GM18517 (cell line): Measurements from ENCODE around the gene TCERG1.

Experiments
- ATAC-seq: cut with Tn5 transposase; IDR thresholded peaks from one replicate; pipeline ENCODE4 v1.9.1; 2021; ENCODE audit warnings: mild to moderate bottlenecking, moderate library complexity; ENCODE audit not compliant: unreplicated experiment

Gene TCERG1

GRCh38 chr5:146451411-146451810 is 4.3 kb downstream of the TCERG1 start:
- no peak for ATAC-seq

DNA sequence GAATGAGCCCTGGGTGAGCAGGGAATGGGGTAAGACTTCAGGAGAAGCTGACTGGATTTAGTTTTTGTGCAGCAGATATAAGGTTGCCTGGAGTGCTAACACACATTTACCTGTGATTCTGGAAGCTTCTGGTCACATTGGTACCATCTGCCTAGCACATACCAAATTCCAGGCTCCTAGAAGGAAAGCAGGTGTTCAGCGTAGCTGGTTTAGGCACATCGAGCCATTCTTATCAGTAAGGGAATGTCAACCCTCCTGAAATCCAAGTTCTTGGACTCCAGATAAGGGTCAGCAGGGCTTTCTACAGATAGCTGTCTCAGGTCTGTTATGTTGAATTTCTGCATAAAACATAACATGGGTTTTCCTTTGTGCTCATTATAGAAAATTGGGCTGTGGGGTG is 10.3 kb downstream of the TCERG1 start:
- no peak for ATAC-seq

DNA sequence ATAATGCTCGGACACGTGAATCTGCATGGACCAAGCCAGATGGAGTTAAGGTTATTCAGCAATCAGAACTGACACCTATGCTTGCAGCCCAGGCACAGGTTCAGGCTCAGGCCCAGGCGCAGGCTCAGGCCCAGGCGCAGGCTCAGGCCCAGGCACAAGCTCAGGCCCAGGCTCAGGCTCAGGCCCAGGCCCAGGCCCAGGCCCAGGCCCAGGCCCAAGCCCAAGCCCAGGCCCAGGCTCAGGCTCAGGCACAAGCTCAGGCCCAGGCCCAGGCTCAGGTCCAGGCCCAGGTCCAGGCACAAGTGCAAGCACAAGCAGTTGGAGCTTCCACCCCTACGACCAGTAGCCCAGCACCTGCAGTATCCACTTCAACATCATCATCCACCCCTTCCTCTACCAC is 11.8 kb downstream of the TCERG1 start:
- ATAC-seq, result no peak

- no peak for ATAC-seq
These were observed 14.2 kb downstream of the TCERG1 start for GRCh38 chr5:146461319-146461718.

- ATAC-seq, result no peak
These were observed 16.3 kb downstream of the TCERG1 start for GRCh38 chr5:146463446-146463845.

DNA sequence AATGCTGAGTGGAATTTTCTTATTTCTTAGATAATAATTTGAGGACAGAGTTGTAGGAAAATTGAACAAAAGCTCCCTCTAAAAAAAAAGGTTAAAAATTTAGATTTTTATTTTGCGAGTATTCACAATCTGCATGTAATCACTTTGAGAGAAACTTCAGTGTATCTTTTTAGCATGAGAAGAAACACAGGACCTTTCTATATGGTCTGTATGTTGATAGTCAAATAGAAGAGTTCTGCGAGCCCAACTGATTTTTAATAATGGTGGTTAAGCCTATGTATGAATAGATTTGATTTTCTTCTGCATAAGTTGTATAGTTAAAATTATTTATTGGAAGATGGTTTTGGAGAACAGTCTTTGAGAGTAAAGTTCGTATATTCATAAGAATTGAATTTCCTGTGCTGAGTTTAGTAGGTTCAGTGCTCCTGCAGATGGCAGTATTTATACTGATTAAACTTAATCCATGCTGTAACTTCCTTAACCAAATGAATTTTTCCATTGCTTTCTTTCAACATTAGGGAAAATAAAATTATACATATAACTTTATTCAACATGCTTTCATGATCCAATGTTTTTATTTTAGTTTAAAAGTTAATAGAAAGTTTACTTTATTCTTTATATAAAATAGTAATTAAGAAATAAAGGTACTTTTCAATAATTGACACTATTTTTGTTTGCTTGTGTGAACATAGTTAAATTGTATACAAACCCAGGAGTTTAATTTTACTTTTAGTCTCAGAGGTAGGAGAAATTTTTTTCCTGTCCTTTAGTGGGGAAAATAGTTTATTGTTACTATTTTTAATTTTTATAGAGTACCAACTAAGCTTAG is 19.6 kb downstream of the TCERG1 start:
- no peak for ATAC-seq

GRCh38 chr5:146467760-146468159 is 20.6 kb downstream of the TCERG1 start:
- ATAC-seq, result no peak

GRCh38 chr5:146474065-146474464 is 26.9 kb downstream of the TCERG1 start:
- no peak for ATAC-seq

DNA sequence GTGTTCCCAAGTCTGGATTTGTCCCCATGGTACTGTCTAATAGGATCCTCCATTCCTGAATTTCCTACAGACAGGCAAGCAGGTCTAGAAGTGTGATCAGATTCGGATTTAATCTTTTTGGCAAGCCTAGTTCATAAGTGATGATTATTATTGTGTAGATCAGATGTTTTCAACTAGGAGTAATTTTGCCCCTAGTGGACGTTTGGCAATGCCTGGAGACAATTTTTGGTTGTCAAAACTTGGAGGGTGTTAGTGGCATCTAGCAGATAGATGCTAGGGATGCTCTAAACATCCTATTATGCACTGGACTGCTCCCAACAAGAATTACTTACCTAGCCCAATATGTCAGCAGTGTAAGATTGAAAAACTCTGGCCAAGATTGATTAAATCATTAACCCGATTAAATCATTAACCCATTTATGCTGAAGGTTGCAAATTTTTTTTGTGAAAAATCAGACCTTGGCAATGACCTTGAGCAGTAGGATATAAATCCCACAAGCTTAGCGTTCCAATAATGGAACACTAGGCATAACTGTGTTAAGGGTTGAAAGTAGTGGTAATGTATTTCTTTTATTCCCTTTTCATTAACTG is 28.2 kb downstream of the TCERG1 start:
- ATAC-seq, result no peak

- no peak for ATAC-seq
These were observed 28.8 kb downstream of the TCERG1 start for GRCh38 chr5:146475906-146476305.

- no peak for ATAC-seq
These were observed 35.6 kb downstream of the TCERG1 start for GRCh38 chr5:146482775-146483174.

DNA sequence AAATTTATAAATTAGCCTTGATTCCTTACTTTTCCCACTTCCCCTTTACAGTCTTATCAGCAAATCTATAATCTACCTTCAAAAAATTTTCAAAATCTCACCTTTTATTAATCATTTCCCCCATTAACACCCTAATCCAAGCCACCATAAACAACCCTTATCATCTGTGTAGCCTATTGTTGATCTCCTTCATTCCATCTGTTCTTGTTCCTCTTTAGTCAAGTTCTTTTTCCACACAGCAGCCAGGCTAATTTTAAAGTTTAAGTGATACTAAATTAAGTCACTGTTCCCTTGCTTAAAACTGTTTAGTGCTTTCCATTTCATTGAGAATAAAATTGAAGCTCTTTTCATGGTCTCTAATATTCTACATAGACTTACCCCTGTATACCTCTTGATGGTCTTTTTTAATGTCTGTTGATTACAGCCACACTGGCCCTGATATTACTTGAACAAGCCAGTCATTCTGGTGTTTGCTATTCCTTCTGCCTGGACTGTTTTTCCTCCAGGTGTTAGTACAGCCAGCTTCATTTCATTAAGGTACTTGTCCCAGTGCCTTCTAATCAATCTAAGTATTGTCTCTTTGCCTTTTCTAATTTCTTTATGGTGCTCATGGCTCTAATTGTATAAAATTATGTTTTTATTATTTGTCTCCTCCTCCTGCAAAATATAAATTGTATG is 37.7 kb downstream of the TCERG1 start:
- ATAC-seq, result no peak

DNA sequence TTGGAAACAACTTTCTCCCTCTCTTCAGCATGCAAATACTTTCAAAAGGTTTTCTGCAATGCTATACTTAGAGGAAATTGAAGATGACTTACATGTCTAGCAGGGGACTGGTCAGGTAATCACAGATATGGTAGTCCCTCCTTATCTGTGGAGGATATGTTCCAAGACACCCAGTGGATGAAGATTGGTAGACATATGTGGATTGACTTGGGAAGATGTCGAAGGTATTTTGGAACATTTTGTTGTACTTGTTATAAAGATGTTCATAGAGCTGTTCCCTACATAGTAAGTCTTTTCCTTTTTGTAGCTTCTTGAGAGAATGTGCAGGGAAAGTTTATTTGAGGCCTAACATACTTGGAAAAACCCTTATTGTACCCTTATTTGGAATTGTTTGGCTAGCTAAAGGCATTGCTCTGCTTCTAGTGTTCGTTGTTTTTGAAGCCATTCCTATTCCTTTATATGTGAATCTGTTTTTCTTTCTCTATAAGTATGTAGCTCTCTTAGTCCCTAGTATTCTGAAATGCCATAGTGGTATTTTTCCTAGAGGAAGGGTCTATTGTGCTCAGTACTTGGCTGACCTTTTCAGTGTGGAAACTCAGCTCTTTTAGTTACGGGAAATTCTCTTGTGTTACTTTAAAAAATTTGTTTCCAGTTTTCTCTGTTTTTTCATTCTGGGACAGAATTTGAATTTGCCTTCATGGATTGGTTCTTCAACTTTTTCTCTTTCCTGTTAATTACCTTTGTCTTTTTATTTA is 43.1 kb downstream of the TCERG1 start:
- no peak for ATAC-seq

DNA sequence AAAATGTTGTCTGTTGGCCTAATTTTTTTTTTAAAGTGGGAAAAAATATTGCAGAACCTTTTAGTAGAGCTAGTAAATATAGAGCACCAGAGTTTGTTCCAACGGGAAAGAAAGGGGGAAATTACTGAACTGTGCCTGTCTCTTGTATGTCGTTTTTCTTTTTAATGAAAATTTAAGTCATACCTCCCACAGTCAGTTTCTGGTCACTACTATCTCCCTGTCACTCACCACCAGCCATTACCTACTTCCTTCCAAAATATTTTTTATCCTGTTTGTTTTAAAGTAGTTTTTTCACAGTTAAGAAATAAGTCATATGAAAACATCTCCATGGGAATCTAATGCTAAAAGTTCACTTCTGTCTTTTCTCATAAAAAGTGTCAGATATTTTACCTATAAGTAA is 47.5 kb downstream of the TCERG1 start:
- no peak for ATAC-seq

DNA sequence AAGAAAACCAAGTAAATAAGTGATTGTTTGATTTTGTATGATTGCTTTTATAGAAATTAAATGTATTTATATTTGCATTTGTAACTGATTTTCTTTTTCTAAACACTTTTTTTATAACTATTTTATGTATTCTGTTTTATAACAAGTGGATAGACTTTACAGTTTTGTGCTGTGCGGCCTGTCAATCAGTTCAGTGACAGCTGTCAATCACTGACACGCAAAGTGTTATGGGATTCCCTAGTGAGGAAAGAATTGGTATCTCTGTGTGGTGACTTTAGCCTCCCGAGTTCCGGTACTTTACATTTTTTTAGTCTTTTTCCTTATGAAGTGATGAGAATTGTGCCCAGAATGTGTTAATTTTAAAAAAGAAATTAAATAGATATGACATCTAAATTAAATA is 52.5 kb downstream of the TCERG1 start:
- no peak for ATAC-seq

DNA sequence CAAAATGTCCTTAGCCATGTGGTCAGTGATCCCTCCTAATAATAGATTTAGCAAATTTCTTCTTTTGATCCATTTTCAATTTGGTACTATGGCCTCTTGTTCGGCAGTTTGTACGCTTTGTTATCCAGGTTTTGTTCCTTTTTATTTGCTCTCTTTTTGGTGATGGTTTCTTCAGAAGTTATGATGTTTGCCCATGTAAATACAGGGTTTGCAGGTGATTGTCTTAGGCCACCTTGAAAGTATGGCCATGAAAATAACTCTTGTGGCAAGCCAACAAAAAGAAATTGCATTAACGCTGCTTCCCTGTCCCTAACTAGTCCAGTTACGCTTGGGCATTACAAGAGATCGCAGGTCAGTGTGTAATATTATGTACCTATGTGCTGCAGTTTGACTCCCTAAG is 60.3 kb downstream of the TCERG1 start:
- no peak for ATAC-seq

GRCh38 chr5:146510559-146511125 is 63.5 kb downstream of the TCERG1 start:
- ATAC-seq, result no peak

DNA sequence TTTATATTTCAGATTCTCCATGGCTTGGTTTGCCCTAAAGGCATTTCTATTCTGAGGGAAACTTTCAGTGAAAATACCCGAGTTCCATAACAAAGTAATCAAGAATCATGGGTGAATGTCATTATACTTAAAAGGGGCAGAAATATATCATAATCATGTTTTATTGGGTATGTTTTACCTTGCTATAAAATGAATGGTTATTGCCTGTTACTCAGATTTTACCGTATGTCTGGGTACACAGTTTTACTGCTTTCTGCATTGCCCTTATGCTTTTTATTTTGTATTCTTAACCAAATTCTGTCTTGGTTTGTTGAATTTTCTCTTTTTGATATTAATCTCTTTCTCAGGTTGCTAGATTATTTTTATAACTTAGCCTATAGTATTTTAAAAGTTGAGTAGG is 66.3 kb downstream of the TCERG1 start:
- no peak for ATAC-seq

DNA sequence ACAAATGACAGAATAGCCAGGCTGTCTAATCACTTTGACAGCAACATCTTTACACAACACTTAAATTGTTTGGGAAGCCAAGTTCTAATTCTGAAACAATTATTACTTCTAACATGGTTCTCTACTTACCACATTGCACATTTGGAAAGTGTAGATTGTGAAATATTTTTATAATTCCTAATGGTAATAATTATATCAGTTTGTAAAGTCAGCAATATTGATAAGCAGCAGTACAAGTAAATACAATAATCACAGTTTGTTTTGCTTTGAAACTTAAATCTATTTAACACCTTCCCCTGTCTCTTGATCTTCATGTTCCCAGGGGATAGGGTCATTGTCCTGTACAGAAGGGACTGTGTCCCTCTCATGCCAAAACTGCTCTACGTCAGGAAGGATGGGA is 67.4 kb downstream of the TCERG1 start:
- ATAC-seq, result no peak

- ATAC-seq, result no peak
These were observed 68.5 kb downstream of the TCERG1 start for GRCh38 chr5:146515473-146516150.

GRCh38 chr5:146516151-146516475 is 69.0 kb downstream of the TCERG1 start, which contains the start of gene GPR151:
TSS of gene GPR151 (minus strand) at chr5:146516190. CDS start at chr5:146516113, 77 bp downstream.
- ATAC-seq, result no peak
